ENCODE measurements around the gene RPS5.
"Not testable (repeated sequence)": the region's sequence is repeated elsewhere in the genome, so short reads cannot be mapped to it uniquely, and the experiment has no call there.

Gene RPS5

DNA sequence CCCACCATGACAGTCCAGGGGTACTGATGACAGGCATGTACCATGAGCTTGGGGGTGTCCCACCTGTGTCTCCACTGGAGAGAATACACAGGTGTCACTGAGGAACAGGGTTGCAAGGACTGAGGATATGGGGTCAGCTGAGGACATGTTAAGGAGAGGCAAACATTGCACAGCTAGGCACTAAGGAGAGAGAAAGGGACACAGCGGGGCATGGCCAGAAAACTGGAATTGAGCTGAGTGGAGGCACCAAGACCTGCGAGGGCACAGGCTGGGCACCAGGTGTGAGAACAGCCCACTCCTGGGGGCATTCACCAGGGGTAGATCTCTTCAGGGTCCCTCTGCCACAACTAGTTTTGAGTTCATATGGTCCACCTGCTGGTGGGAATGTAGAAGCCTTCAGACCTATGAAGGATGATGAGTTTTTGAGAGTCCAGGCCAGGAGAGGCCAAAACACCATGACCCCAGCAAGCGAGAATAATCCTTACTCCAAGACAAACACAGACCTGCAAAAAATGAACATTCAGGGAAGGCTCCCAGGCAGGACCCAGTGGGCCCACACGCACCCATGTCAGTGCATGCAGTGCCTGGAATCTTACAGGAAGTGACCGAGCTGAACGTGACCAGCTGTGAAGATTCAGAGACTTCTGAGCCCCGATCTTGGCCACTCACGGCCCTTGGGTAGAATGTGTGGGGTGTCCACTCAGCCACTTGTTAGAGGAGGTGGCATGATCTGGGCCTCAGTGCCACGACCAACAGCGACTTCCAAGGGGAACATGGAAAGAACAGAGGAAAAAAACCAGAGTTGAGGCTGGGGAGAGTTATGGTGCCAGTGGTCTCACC lies 20.0 kb downstream of the RPS5 start:
- no peak for DNase-seq (ENCODE audit: low read depth)

DNA sequence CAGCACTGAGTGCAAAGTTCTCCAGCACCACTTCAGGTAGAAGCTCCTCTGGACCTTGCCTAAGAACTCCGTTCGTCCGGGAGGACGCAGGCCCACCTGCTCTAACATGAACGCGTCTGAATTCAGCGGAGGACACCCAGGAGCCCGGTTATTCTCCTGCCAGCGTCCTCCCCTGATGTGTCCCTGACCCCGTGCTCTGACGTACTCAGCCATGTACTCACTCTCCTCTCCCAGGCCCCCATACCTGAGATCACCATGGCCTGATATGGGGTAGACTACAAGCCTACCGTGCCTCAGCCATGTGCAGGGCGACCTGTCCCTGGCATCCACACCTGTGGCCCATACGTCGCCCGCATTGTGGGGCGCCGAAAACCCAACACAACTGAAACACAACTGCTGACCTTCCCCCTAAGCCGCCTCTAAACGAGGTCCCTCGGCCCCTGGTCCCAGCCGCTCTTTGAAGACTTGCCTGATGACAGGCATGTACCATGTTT lies 20.6 kb downstream of the RPS5 start:
- no peak for DNase-seq (ENCODE audit: low read depth)

DNA sequence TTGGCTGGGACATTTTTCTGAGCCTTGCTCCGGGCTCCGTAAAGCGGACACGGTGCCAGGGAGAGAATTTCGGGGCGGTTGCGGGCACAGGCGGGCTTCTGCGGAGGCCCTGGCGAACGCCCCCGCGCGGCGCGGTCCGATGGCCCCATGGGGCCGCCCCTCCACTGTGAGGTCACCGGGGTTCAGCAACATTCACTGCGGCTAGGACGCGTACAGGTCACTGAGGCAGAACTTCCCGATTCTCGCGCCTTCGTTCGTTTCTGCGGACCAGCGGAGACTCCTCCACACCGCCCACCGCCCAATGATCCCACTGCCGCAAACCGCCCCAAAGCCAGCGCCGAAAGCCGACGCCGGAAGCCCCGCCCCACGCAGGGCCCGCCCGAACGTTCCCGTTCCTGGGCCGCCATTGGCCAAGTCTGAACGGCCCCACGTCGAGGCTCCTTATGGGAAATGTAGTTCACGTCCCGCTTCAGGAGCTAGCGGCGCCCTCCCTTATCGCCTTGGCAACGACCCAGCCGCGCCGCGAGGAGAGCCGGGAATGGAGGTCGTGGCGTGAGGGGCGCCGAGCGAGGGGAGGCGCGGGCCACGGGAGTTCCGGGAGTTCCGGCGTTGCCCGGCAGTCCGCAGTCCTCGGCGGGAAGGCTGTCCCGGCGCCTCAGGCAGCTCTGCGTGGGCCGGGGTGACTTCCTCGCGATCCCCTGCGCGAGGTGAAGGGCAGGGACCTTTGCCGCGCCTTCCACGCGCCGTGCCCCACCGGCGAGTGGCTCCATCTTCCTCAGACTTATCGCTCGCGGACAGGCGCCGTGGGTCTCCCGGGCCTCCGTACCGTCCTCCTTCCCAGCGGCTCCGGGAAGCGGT lies 21.3 kb downstream of the RPS5 start, which contains the start of gene ZNF584:
ZNF584 (plus strand) TSS at position 498 of the 858 bp plus-strand sequence. CDS start 499 bp downstream, outside the sequence.
- peak; percentile 92 for DNase-seq (ENCODE audit: low read depth)

DNA sequence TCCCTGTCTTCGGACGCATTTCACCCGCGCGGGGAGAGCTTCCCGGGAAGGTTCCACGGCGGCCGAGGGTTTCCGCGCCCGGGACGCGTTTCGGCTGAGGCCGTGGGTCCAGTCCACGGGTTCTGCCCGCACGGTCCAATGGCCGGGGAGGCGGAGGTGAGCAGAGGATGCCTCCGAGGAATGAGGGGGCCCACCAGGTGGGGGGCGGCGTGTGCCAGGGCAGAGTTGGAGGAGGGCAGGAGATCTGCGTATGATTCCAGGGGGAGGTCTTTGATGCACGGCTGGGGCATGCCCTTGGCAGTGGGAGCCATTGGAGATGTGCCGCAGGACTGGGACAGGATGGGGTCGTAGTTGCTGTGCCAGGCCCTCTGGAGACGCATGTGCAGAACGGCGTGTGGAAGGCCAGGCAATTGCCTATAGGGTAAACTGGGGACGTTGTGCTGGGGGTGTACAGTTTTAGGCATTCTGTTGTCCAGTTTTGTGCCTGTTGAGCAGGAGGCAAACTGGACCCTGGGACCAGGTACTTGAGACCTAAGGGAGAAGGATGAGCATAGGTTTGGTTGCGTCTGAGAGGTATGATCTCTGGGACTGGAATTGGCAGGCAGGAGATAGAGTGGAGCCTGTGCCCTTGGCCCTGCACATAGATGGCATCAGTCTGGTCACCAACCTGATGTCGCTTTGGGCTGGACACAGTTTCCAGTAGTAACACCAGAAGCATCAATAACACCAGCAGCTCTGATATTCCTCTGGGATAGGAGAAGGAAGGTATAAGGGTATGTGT lies 22.1 kb downstream of the RPS5 start:
- DNase-seq (ENCODE audit: low read depth): no peak

DNA sequence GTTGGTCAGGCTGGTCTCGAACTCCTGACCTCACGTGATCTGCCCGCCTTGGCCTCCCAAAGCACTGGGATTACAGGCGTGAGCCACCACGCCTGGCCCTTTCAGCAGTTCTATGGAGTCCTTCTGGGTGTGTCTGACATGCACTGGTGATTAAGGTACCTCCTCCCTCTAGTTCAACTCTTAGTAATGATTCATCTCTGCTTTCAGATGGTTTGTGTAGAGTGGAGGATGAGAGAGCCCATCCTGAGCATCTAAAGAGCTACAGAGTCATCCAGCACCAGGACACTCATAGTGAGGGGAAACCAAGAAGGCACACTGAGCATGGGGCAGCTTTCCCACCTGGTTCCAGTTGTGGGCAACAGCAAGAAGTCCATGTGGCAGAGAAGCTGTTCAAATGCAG lies 29.5 kb downstream of the RPS5 start:
- DNase-seq (ENCODE audit: low read depth): no peak

DNA sequence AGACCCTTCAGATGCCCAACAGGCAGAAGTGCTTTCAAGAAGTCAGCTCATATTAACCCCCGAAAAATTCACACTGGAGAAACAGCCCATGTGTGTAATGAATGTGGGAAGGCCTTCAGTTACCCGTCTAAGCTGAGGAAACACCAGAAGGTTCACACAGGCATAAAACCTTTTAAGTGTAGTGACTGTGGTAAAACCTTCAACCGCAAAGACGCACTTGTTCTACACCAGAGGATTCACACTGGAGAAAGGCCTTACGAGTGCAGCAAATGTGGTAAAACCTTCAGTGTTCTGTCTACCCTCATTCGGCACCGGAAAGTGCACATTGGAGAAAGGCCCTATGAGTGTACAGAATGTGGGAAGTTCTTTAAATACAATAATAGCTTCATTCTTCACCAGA lies 30.0 kb downstream of the RPS5 start:
- DNase-seq (ENCODE audit: low read depth): no peak

DNA sequence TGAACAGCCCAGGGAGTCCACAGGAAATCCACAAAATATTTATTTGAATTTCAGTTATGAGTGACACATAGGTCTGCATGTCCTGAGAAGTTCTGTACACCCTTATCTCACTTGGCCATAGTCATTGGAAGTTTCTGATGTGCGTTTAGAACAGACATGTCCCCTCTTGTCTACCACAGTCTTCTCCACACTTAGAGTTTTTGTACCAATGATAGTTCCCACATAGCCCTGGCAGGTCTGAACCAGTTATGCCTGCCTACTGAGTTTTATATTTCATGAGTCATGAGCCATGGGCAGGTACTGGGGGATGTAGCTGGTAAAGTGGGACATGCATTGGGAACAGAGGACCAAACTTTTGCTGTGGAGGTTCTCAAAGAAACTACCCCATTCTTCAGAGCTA lies 41.5 kb downstream of the RPS5 start:
- DNase-seq (ENCODE audit: low read depth): no peak

DNA sequence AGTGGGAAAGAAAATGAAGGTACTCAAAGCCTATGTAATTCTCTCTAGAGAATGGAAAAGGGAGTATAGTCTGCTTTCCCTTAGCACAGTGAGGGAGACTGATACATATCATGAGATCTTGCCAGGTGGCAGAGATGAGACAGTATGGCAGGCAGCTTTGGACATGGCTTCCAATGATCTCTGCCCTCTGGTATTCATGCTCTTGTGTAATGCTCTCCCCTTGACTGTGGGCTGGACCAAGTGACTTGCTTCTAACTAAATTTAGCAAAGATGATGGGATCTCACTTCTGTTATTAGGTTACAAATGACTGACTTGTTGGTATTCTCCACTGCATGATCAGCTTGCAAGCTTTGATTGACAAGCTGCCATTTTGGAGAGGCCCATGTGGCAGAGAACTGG lies 42.7 kb downstream of the RPS5 start:
- no peak for DNase-seq (ENCODE audit: low read depth)

DNA sequence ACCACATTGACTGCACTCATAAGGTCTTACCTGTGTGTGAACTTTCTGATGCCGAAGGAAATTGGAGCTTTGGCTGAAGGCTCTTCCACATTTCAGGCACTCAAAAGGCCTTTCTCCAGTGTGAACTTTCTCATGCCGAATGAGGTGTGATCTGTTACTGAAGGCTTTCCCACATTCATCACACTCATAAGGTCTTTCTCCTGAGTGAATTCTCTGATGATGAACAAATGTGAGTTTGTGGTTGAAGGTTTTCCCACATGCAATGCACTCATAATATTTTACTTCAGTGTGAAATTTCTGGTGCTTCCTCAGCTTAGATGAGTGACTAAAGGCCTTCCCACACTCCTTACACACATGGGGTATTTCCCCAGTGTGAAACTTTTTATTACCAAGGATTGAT lies 47.1 kb downstream of the RPS5 start:
- peak; percentile 58 for DNase-seq (ENCODE audit: low read depth)

DNA sequence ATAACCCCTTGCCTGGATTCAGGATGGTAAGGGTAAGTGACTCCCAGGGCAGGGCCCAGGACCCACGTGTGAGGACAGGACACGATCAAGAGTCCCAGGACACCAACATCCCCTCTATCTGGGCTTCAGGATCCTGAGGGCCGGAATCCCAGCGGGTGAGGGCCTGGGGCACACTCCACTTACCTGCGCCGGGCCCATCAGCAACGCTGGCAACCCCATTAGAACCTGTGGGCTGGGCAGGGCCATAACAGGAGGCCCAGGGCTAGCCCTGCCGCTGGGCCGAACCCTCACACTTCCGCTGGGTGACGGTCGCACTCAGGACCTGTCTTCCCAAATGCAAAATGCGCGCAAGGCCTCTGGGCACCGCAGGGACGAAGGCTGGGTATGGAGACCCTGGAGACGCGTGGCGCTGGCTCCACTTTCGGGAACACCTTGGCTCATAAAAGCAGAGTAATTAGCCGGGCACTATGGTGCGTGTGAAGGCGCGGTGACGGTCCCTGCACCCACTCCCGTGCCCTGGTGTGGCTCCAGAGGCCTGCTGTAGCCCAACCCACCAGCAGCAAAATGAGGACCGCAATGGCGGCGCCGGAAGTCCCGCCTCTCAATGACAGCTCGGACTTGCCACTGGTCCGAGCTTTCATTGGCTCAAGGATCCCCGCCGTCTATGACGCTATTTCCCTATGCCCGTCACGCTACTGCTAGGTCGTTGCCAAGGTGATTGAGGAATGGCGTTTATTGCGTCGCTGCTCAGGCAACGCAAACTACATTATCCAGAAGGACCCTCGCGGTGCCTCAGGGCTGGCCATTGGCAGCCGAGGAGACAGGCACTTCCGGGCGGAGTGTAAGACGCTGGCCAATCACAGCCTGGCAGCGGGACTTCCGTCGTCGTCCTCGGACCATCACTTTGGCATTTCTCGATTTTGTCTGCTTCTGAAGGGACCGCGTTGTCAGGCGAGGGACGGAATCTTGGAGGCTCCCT lies 52.8 kb downstream of the RPS5 start, which contains the start of gene ZNF132:
ZNF132 (minus strand) TSS at position 578 of the 979 bp plus-strand sequence; CDS start at position 246, 332 bp downstream.
- DNase-seq (ENCODE audit: low read depth): peak; percentile 100

DNA sequence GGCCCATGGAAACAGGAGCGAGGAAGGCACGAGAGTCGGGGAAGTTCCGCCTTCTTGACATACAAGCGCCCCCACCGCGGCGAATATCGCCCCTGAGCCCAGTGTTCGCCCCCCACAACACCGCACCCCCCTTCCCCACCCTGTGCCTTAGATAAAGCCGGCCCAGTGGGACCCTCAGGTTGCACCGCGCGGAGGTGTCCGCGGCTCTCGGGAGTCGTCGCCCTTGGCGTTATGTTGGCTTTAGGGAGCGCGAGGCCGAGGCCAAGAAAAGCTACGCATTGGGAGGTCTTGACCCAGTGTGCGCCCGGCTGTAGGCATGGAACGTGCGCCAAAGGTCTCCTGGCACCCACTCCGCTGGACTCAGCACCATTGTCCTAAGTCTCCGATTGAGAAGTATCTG lies 53.5 kb downstream of the RPS5 start:
- DNase-seq (ENCODE audit: low read depth): no peak

DNA sequence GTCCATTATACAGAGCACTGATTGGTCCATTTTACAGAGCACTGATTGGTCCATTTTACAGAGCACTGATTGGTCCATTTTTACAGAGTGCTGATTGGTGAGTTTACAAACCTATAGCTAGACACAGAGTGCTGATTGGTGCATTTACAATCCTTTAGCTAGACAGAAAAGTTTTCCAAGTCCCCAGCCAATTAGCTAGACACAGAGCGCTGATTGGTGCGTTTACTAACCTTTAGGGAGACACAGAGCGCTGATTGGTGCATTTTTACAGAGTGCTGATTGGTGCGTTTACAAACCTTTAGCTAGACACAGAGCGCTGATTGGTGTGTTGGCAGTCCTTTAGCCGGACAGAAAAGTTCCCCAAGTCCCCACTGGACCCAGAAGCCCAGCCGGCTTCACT lies 55.9 kb downstream of the RPS5 start:
- DNase-seq (ENCODE audit: low read depth): not testable (repeated sequence)

All from amniotic epithelial cell (primary cell).